Germinal center (tissue), 1 donor: ENCODE measurements around the gene CIBAR2.

Source experiments
- DNase-seq: peaks from one replicate; pipeline ENCODE4 v3.0.0; 2012; ENCODE audit warnings: mixed read lengths, low spot score

CIBAR2 gene

DNA sequence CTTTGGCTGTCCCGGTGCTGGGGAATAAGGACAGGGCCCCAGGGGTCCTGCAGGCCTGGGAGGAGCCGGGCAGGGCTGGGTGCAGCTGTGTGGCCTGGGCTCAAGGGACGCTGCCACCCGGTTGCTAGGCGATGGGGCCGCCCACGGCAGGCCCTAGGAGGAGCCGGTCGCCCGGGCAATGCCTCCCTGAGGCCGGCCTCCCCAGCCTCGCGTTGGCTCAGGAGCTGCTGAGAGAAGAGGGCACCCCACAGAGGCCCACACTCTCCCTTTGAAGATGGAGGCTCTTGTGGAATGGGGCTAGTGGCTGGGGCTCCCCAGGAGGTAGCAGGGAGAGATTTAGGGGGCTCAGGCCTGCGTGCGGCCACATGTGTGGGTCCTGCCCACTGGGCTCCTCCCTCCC is at the start of gene CIBAR2:
CIBAR2 (minus strand) TSS at position 109 of the 400 bp plus-strand sequence. CDS start 120 bp downstream, outside the sequence.
- no peak for DNase-seq

DNA sequence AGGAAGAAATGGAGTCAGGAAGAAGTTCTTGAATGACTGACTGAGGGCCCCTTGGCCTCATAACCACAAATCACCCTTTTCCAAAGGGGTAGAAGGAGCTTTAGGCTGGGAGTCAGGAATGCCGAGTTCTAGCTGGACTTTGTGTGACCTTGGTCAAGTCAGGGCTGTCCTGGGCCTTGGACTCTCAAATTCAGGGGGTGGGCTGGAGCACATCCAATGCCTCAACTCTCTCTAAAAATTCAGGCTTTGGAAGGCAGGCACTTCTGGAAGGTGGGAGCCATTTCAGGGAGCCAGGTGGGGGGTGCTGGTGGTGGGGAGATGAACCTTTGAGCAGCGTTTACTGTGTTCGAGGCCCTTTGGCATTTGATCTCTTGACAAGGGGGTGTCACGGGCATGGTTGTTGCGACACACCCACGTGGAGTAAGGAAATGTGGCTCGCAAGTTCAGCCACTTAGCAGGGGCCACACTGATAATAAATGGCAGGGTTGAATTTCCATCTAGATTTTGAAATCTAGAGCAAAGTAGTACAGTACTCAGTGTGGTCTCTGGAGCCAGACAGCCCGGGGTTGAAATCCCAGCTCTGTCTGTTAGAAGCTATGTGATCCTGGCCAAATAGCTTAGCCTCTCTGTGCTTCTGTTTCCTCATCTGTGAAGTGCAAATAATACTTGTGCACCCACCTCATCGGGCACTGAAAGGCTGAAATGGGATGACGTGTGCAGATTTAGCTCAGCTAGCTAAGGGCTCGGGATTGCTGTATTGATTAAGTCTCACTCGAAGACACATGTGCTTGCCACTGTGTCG is 47.1 kb upstream of the CIBAR2 start:
- DNase-seq = no peak

DNA sequence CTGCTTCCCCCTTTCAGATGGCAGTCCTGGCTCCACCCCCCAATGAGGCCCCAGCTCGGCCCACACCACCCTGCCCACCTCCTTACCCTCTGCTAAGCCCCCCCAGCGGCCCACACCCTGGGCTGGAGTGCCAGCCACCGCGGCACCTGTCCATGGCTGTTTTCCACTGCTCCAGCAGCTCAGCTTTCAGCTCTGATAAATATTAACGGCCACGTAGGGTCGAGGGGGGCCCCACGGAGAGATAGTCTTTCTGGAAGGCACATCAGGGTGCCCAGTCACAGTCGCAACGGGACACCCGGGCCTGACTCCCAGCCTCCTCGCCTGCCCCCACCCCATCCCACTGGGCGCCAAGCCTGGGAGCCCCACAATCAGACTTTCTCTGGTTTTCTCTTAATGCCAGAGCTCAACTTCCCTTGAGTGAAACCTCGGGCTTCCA is 46.5 kb upstream of the CIBAR2 start:
- DNase-seq = no peak

DNA sequence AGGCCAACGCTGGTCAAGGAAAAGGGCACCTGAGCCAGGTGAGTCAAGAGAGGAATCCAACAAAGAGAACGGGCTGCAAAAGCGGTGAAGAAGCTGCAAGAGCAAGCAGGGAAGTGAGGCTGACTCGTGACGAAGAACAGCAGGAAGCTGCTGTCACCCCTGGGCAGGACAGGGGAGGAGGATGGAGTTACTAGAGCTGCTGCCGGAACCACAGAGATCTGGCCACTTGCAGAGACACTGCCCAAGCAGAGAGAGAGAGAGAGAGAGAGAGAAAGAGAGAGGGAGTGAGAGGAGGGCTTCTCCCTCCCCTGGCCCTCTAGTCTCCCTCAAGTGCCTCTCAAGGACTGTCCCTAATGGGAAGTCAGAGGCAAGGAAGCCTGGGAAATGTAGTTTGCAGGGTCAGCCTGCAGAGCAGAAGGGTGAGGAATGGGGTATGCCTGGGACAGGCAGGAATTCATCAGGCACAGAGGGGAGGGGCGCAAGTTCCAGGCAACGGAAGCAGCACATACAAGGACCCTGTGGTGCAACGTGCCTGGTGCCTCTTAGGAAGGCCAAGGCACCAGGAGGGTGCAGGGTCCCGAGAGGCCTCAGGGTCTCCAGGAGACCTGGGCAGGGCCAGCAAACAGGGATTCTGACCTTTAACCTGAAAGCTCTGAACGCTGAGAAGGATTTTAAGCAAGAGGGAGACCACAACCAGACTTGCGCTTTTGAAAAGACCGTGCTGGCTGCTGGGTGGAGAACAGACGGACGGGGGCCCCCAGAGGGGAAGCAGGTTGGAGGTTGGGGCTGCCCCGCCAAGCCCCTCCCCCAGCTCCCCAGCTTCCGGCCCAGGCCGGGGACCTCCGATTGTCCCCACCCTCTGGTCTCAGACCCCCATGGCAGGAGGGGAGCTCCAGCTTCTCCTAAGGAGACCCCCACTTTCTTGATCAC is 45.8 kb upstream of the CIBAR2 start:
- DNase-seq = no peak

DNA sequence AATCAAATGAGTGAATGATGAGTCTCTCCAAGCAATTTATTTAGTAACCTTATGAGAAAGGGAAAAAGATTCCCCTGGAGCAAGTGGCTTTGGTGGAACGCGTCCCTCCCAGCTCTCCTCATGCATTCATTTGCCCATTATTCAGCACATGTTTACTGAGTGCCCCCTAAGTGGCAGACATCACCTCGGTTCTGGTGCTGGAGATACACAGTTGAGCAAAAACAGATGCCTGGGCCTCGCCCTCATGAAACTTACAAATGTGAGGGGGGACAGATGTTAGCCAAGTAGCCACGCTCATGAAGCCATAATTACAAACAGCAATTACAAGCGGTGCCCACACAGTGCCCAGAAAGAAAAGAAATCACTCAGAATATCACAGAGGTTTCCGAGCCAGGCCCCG is 45.1 kb upstream of the CIBAR2 start:
- DNase-seq = no peak

DNA sequence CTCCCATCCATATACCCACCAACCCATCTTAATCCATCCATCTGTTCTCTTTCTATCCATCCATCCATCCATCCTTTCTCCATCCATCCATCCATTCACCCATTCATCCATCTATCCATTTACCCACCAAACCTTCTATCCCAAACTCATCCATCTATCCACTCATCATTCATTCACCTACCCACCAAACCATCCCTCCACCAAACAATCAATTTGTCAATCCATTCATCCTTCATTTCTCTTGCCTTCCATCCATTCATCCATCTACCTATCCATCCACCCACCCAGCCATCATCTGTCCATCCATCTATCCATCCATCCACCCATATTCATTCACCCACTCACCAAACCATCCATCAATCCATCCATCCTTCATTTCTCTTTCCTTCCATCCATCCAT is 44.6 kb upstream of the CIBAR2 start:
- DNase-seq = no peak

DNA sequence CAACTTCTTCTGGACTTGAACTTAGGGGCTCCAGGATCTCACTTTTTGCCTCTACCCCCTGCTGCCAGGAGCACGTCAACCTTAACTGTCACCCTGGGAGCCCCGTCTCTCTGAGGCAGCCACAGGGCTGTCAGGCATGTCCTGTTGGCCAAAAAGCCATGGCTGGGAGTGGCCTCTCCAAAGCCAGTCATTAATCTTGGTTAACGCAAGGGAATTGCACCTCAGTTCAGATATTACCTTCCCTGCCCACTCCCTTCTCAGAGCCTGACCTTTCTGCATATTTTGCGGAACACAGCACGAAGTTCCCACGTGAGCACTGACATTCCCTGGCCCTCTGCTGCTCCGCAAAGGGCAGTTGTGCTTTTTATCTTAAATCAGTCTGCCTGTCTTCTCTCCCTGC is 44.2 kb upstream of the CIBAR2 start:
- DNase-seq = no peak

DNA sequence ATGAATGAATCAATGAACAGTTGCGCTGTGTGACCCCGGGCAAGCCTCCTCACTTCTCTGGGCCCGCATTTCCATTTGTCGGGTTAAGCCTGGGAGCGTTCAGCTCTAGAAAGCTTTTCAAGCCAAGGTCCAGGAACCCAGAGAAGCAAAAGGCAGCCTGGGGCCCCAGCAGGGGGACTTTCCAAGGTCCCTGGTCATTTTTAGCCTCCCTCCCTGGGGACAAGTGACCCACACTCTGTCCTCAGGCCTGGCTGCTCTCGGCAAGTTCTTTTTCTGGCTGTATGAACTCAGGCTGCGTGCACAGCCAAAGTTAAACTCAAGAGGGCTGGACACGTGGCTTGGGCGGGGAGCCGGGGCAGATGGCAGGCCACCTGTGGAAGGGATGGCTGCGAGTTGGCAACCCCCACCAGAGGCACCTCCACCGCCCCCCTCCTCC is 41.4 kb upstream of the CIBAR2 start:
- DNase-seq = no peak

DNA sequence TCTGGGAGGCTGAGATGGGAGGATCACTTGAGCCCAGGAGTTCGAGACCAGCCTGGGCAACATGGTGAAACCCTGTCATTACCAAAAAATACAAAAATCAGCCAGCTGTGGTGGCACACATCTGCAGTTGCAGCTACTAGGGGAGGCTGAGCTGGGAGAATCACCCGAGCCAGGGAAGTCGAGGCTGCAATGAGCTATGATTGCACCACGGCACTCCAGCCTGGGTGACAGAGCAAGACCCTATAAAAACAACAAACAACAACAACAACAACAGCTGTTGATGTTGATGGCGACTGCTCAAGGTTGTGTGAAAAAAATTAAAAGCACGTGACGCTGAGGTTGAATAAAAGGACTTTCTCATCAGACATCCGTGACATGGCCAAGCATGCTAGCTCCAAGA is 40.8 kb upstream of the CIBAR2 start:
- DNase-seq = no peak

DNA sequence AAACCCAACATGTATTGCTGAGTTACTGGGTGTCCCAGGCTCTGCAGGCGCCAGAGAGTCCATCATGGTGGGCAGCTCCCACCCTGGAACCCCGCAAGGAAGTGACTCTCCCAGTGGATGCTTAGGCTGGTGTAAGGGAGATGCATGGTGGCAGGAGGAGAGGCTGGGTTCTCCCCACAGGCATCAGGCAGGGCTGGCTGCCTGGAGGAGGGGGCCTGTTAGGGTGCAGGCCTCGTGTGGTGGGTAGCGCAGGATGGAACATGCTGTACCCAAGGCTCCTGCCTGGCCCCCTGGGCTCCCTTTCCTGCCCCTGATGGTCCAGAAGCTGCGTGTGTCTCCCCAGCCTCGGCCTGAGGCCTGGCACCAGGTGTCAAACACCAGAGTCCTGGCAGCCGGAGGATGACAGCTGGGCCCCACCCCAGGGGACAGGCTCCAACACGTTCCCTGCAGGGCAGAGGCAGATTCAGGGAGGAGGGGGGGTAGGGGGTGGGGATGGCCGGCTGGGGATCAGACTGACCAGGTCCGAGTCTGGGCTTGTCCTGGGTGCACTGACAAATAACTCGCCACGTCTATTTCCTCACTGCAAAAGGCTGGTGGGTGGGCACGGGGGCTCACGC is 40.2 kb upstream of the CIBAR2 start:
- DNase-seq = no peak

DNA sequence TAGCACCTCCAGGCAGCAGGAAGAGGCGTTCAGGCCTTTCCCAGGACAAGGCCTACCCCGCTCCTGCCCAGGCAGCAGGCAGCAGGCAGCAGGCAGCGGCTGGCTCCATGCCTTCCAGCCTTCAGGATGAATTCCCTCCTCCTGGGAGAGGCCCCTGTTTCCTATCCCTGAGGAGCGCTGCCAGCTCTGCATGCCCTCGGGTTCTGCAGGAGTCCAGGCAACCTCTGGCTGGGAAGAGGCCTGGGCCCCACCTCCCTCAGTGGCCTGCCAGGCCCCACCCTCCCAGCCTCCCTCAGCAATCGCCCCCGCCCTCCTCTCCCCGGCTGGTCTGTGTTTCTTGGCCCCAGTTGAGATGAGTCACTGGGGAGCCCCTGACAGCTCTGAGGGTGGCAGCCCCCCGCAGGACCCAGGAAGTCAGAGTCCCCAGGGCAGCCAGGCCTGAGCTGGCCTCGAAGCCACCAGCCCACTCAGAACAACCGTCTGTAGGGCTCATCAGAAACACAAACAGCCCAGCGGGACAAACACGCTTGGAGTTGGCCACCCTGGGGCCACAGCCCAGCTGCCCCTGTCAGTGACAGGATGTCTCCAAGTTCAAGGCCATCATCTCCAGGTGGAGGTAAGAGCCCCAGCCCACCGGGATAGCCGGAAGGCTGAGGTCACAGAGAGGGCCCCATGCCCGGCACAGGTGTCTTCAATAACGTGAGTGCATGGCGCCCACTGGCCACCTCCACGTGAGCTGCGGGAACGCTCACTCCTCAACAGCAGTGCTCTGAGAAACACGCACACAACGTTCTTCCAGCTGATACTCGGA is 39.5 kb upstream of the CIBAR2 start:
- no peak for DNase-seq

DNA sequence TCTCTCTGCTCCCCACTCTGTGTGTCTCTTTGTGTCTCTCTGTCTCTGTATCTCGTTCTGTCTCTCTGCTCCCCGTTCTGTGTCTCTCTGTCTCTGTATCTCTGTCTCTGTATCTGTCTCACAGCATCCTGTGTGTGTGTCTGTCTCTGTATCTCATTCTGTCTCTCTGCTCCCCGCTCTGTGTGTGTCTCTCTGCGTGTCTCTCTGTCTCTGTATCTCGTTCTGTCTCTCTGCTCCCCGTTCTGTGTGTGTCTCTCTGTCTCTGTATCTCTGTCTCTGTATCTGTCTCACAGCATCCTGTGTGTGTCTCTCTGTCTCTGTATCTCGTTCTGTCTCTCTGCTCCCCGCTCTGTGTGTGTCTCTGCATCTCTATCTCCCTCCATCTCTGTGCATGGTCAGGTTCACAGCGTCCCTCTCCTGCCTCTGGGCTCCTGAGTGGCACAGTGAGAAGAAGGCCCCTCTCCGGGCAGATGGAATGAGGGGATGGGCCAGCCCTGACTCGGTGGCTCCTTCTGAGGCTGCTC is 38.9 kb upstream of the CIBAR2 start:
- no peak for DNase-seq

DNA sequence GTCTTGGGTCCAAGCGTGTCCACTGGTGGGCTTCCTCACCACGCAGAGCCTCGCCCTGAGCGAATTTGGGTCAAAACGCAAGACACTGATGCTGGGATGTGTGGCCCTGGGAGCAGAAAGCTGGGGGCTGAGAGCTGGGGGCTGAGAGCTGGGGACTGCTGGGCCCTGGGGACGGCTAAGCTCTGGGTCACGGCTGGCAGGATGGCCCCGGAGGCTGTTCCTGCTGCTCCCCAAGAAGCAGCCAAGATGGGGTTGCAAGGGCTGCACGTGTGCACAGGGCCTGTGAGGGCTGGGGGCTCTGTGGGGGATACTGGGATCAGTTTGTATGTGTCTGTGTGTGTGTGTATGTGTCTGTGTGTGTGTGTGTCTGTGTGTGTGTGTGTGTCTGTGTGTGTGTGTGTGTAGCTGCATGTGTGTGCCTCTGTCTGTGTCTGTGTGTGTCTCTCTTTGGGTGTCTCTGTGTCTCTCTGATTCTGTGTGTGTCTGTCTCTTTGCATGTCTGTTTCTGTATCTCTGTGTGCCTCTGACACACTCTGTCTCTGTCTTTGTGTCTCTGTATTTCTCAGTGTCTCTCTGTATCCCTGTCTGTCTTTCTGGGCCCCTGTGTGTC is 38.2 kb upstream of the CIBAR2 start:
- DNase-seq = no peak

DNA sequence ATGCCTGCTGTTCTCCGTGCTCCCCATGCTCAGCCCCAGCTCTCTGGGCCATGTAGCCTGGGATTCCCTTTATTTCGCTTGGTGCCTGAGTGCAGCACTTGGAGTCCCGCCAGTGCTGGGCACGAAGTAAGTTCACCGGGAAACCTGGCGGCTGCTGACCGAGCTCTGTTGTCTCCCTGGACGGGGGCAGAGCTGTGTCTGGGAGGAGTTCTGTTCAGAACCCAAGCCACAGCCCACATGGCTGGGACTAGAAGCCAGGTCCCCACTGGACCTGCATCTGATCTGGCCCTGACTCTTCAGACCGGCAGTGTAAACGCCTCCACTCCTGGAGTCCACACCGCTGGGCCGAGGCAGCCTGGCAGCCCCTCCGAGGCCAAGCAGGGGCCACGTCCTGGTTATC is 37.5 kb upstream of the CIBAR2 start:
- DNase-seq = no peak

DNA sequence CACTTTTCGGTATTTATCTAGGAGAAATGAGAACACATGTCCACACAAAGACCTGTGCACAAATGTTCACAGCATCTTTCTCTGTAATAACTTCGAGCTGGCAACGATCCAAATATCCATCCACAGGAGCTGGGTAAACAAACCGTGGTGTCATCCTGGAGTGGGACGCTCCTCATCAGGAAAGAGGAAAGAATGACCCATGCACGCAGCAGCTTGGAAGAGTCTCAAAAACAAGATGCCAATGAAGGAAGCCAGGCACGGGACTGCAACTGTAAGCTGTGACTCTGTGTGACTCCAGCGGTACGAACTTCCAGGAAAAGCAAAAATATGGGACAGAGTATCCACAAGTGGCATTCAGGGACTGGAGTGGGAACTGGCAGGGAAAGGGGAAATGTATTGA is 36.7 kb upstream of the CIBAR2 start:
- DNase-seq = no peak

DNA sequence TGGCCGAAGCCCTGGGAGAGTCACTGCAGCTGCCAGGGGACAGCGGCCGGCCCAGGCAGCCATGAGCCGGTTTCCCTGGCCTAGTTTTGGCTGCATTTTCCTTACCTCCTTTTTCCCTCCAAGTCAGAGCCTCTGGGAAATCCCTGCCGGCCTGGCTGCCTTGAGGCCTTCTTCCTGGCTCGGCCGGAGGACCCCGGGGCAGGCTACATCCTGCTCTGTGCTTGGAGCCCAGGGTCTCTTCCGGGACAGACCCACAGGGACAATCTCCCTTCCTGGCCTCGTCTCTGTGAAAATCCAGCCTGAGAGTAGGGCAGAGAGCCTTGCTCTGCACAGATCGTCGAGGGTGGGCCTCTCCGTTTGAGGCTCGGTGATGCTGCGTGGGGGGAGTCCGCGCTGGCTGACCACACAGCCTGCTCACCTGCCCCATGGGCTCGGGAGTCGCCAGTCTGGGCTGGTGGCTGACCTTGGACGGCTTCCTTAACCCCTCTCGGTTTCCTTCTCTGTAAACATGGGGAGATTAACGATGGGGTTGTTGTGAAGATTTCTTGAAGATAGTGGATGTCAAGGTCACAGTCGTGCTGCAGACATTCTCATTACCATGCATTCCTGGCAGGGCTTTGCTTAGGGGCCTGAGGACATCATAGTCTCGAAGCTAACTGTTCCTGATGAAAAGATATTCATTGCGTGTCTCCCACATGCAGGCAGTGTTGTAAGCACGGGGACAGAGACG is 34.8 kb upstream of the CIBAR2 start:
- DNase-seq = no peak

DNA sequence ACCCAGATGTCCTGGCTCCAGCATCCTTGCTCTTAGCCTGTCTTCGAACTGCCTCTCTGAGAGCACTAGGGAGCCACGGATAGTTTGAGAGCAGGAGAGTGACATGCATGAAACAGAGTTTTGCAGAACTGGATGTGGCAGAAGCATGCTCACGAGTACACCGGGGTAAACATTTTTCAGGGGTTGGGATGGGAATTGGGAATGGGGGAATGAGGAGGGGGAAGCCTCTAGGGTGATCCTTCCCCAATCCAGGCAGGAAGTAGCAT is 34.2 kb upstream of the CIBAR2 start:
- no peak for DNase-seq

DNA sequence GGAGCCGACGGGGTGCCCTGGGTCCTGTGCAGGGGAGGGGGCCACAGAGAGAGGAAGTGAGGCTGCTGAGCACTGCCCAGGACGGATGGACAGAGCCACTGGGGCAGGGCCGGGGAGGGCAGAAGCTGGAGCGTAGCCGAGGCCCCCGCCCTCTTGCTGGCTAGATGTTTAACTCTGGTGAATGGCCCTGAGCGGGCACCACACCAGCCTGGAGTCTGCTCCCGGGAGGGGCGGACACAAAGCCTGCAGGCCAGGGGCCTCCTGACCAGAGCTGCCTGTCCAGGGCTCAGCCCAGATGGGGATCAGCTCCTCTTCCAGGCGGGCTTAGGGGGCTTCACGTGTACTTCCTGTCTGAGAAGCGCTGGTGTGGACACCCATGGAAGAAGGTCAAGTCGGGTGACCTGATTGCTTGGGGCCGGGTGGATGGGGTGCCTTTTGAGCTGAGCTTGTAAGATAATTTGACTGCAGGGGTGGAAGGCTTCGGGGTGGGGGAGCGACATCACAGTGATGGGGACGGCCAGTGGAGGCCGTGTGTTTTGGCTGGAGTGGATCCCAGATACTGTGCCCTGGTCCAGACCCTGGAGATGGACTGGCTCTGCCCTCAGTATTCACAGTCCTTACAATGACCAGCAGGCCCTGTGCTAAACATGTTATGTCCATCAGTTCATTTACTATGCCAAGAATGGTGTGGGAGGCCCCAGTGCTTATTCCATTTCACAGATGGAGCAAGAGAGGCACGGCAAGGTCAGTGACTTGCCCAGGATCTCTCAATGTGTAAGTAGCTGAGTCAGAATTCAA is 33.7 kb upstream of the CIBAR2 start:
- no peak for DNase-seq

DNA sequence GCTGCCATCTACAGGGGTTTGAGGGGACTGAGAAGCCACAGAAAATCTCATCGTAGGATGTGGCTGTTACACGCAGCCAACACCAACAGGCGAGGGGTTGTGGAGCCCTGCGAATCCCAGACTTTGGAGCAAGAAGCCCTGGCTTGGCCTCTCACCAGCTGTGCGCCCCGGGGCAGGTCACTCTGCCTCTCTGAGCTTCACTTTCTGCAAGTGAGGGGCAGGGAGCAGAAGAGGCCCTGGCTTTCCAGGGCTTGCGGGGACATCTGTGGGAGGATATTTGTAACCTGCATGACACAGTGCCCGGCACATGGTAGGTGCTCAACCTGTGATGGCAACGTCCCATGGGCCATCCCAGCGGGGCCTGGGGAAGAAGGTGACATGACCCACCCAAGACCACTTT is 32.9 kb upstream of the CIBAR2 start:
- DNase-seq = no peak
